ENCODE data around the gene PARP6.
A peak's percentile ranks its signal among the peaks of the same experiment; 100 is the strongest.

PARP6 gene

GRCh38 chr15:72231833-72232478 is 40.4 kb downstream of the PARP6 start:
- peaks cover 0 to 11% (median 0%) of the 10 kb centered on the region in 4 experiments for H3K36me3 ChIP-seq (ENCODE audit: control insufficient read depth in 4 of 4, insufficient read depth in 4 of 4, low read length in 3 of 4)
- peak overlapping the region in 1 of 2 experiments; percentile 81 for H3K27ac ChIP-seq (ENCODE audit: insufficient read depth in 1 of 2, low read depth in 1 of 2, low read length in 2 of 2, poor library complexity in 1 of 2, severe bottlenecking in 2 of 2)
- under 1% methylated on average over 15 of the region's 16 CpGs for WGBS (ENCODE audit: insufficient coverage)
- no peaks in the 10 kb centered on the region for H3K27me3 ChIP-seq (replicated peaks in 2 of 5; ENCODE audit: control insufficient read depth in 4 of 5, insufficient read depth in 5 of 5, low read length in 4 of 5)
- peak overlapping the region; percentile 74 to 94 (median 86) for H3K4me3 ChIP-seq (ENCODE audit: control insufficient read depth in 1 of 7, extremely low read depth in 1 of 7, insufficient read depth in 4 of 7, low read depth in 2 of 7, low read length in 6 of 7)
- POLR2A ChIA-PET, result no interaction called here
- peaks cover 25 to 61% (median 55%) of the 10 kb centered on the region in 4 experiments for H3K4me1 ChIP-seq (ENCODE audit: control extremely low read depth in 1 of 4, control insufficient read depth in 4 of 4, insufficient read depth in 4 of 4, low read length in 3 of 4)
- CTCF ChIA-PET, result interaction anchor here (0.7 to 1.6 kb wide), 5 partner anchors 9 to 53 kb away, joined by 3 to 4 read pairs (median 3); no protein-coding TSS in a partner anchor
- H3K9me3 ChIP-seq (ENCODE audit: control extremely low read depth in 1 of 5, control insufficient read depth in 4 of 5, insufficient read depth in 2 of 5, low read depth in 1 of 5, low read length in 4 of 5), result no peaks in the 10 kb centered on the region
- peak; percentile 63 to 87 (median 79) for DNase-seq

- CTCF ChIA-PET, result interaction anchor here (0.7 to 2.1 kb wide), 7 partner anchors 10 to 31 kb away, joined by 3 to 6 read pairs (median 4); no protein-coding TSS in a partner anchor
- H3K4me1 ChIP-seq (ENCODE audit: control extremely low read depth in 1 of 4, control insufficient read depth in 4 of 4, insufficient read depth in 4 of 4, low read length in 3 of 4), result peaks cover 27 to 61% (median 55%) of the 10 kb centered on the region in 4 experiments
- DNase-seq, result peak; percentile 94 to 97 (median 96)
- peak within 1 kb of the TSS; percentile 25 to 81 for H3K27ac ChIP-seq (ENCODE audit: insufficient read depth in 1 of 2, low read depth in 1 of 2, low read length in 2 of 2, poor library complexity in 1 of 2, severe bottlenecking in 2 of 2)
- 0% methylated on average over 59 of the region's 67 CpGs for WGBS (ENCODE audit: insufficient coverage)
- H3K36me3 ChIP-seq (ENCODE audit: control insufficient read depth in 4 of 4, insufficient read depth in 4 of 4, low read length in 3 of 4), result peaks cover 0 to 15% (median 0%) of the 10 kb centered on the region in 4 experiments
- H3K27me3 ChIP-seq (replicated peaks in 2 of 5; ENCODE audit: control insufficient read depth in 4 of 5, insufficient read depth in 5 of 5, low read length in 4 of 5), result no peaks in the 10 kb centered on the region
- H3K9me3 ChIP-seq (ENCODE audit: control extremely low read depth in 1 of 5, control insufficient read depth in 4 of 5, insufficient read depth in 2 of 5, low read depth in 1 of 5, low read length in 4 of 5), result no peaks in the 10 kb centered on the region
- POLR2A ChIA-PET, result interaction anchor here (0.6 kb wide), 1 partner anchor 19 kb away, joined by 5 read pairs; no protein-coding TSS in a partner anchor
- peak within 1 kb of the TSS; percentile 74 to 94 (median 86) for H3K4me3 ChIP-seq (ENCODE audit: control insufficient read depth in 1 of 7, extremely low read depth in 1 of 7, insufficient read depth in 4 of 7, low read depth in 2 of 7, low read length in 6 of 7)
Observed at GRCh38 chr15:72231066-72231832, 41.1 kb downstream of the PARP6 start, which contains the start of gene PKM. TSS of gene PKM (minus strand) at chr15:72231190. CDS start at chr15:72219097, 12,093 bp downstream.

- no peaks in the 10 kb centered on the region for H3K9me3 ChIP-seq (ENCODE audit: control extremely low read depth in 1 of 5, control insufficient read depth in 4 of 5, insufficient read depth in 2 of 5, low read depth in 1 of 5, low read length in 4 of 5)
- peak; percentile 70 to 86 (median 81) for DNase-seq
- H3K36me3 ChIP-seq (ENCODE audit: control insufficient read depth in 4 of 4, insufficient read depth in 4 of 4, low read length in 3 of 4), result peaks cover 0 to 19% (median 0%) of the 10 kb centered on the region in 4 experiments
- H3K4me3 ChIP-seq (ENCODE audit: control insufficient read depth in 1 of 7, extremely low read depth in 1 of 7, insufficient read depth in 4 of 7, low read depth in 2 of 7, low read length in 6 of 7), result peak overlapping the region; percentile 74 to 94 (median 86)
- H3K4me1 ChIP-seq (ENCODE audit: control extremely low read depth in 1 of 4, control insufficient read depth in 4 of 4, insufficient read depth in 4 of 4, low read length in 3 of 4), result peaks cover 27 to 60% (median 56%) of the 10 kb centered on the region in 4 experiments
- POLR2A ChIA-PET, result interaction anchor here (0.6 kb wide), 1 partner anchor 18 kb away, joined by 5 read pairs; no protein-coding TSS in a partner anchor
- WGBS (ENCODE audit: insufficient coverage), result 0% methylated on average over 71 of the region's 79 CpGs
- no peaks in the 10 kb centered on the region for H3K27me3 ChIP-seq (replicated peaks in 2 of 5; ENCODE audit: control insufficient read depth in 4 of 5, insufficient read depth in 5 of 5, low read length in 4 of 5)
- CTCF ChIA-PET, result interaction anchor here (1.1 to 2.1 kb wide), 6 partner anchors 9 to 43 kb away, joined by 3 to 6 read pairs (median 4); no protein-coding TSS in a partner anchor
- peak overlapping the region; percentile 25 to 81 for H3K27ac ChIP-seq (ENCODE audit: insufficient read depth in 1 of 2, low read depth in 1 of 2, low read length in 2 of 2, poor library complexity in 1 of 2, severe bottlenecking in 2 of 2)
Observed at GRCh38 chr15:72230197-72231065, 41.9 kb downstream of the PARP6 start.

GRCh38 chr15:72229947-72230196 is 42.5 kb downstream of the PARP6 start:
- Histone ChIP-seq H3K4me3 (ENCODE audit: control insufficient read depth in 1 of 7, extremely low read depth in 1 of 7, insufficient read depth in 4 of 7, low read depth in 2 of 7, low read length in 6 of 7) (peak overlapping the region; percentile 74 to 94 (median 86)), H3K27ac (ENCODE audit: insufficient read depth in 1 of 2, low read depth in 1 of 2, low read length in 2 of 2, poor library complexity in 1 of 2, severe bottlenecking in 2 of 2) (peak overlapping the region in 1 of 2 experiments; percentile 81), H3K27me3 (replicated peaks in 2 of 5; ENCODE audit: control insufficient read depth in 4 of 5, insufficient read depth in 5 of 5, low read length in 4 of 5) (no peaks in the 10 kb centered on the region), H3K4me1 (ENCODE audit: control extremely low read depth in 1 of 4, control insufficient read depth in 4 of 4, insufficient read depth in 4 of 4, low read length in 3 of 4) (peaks cover 27 to 60% (median 56%) of the 10 kb centered on the region in 4 experiments), H3K36me3 (ENCODE audit: control insufficient read depth in 4 of 4, insufficient read depth in 4 of 4, low read length in 3 of 4) (peaks cover 0 to 19% (median 0%) of the 10 kb centered on the region in 4 experiments), H3K9me3 (ENCODE audit: control extremely low read depth in 1 of 5, control insufficient read depth in 4 of 5, insufficient read depth in 2 of 5, low read depth in 1 of 5, low read length in 4 of 5) (no peaks in the 10 kb centered on the region)
- POLR2A ChIA-PET, result no interaction called here
- WGBS (ENCODE audit: insufficient coverage), result 1% methylated on average over 11 of the region's 29 CpGs
- CTCF ChIA-PET, result interaction anchor here (0.8 to 2.1 kb wide), 7 partner anchors 8 to 52 kb away, joined by 3 to 6 read pairs (median 4); no protein-coding TSS in a partner anchor
- DNase-seq, result peak in 1 of 3 donors; percentile 13

- no peaks in the 10 kb centered on the region for H3K9me3 ChIP-seq (ENCODE audit: control extremely low read depth in 1 of 5, control insufficient read depth in 4 of 5, insufficient read depth in 2 of 5, low read depth in 1 of 5, low read length in 4 of 5)
- peak overlapping the region in 1 of 2 experiments; percentile 81 for H3K27ac ChIP-seq (ENCODE audit: insufficient read depth in 1 of 2, low read depth in 1 of 2, low read length in 2 of 2, poor library complexity in 1 of 2, severe bottlenecking in 2 of 2)
- peaks cover 27 to 60% (median 56%) of the 10 kb centered on the region in 4 experiments for H3K4me1 ChIP-seq (ENCODE audit: control extremely low read depth in 1 of 4, control insufficient read depth in 4 of 4, insufficient read depth in 4 of 4, low read length in 3 of 4)
- WGBS (ENCODE audit: insufficient coverage), result 50% methylated on average over 11 of the region's 25 CpGs
- ChIA-PET CTCF (interaction anchor here (0.7 to 3.3 kb wide), 9 partner anchors 8 to 52 kb away, joined by 3 to 11 read pairs (median 3); no protein-coding TSS in a partner anchor), POLR2A (no interaction called here)
- H3K36me3 ChIP-seq (ENCODE audit: control insufficient read depth in 4 of 4, insufficient read depth in 4 of 4, low read length in 3 of 4), result peaks cover 0 to 21% (median 0%) of the 10 kb centered on the region in 4 experiments
- no peaks in the 10 kb centered on the region for H3K27me3 ChIP-seq (replicated peaks in 2 of 5; ENCODE audit: control insufficient read depth in 4 of 5, insufficient read depth in 5 of 5, low read length in 4 of 5)
- DNase-seq, result peak in 2 of 3 donors; percentile 52 to 62
- H3K4me3 ChIP-seq (ENCODE audit: control insufficient read depth in 1 of 7, extremely low read depth in 1 of 7, insufficient read depth in 4 of 7, low read depth in 2 of 7, low read length in 6 of 7), result peak overlapping the region; percentile 74 to 94 (median 86)
Observed at GRCh38 chr15:72229076-72229946, 43.0 kb downstream of the PARP6 start.

Measured in common myeloid progenitor, CD34-positive (primary cell).